Liver (tissue), 9 donors: ENCODE results near the gene RAB3A. TPM values are rescaled to one million over a fixed set of nuclear protein-coding genes. Genes with fewer than 3 reads are reported as not detected.

ENCODE experiments used
- DNase-seq: peaks from one replicate; pipeline ENCODE4 v3.0.0-alpha.2; 2017; ENCODE audit warnings: low spot score
- H3K27ac ChIP-seq, 2 donors: one replicate each; pipeline ENCODE4 v1.7.0; 2013; ENCODE audit warnings: inconsistent platforms in 2 of 2, low read length in 2 of 2, control low read depth in 1 of 2, low read depth in 1 of 2, mild to moderate bottlenecking in 1 of 2
- H3K27me3 ChIP-seq, 4 donors: one replicate each; pipeline versions ENCODE4 v1.6.1 to v1.7.0; 2013; ENCODE audit warnings: low read length in 3 of 4, inconsistent platforms in 1 of 4, mild to moderate bottlenecking in 1 of 4, moderate library complexity in 1 of 4; ENCODE audit not compliant: control insufficient read depth in 4 of 4, insufficient read depth in 4 of 4
- H3K36me3 ChIP-seq, 4 donors: one replicate each; pipeline versions ENCODE4 v1.6.1 to v1.7.0; 2013; ENCODE audit warnings: low read length in 3 of 4, mild to moderate bottlenecking in 3 of 4, low read depth in 1 of 4, moderate library complexity in 1 of 4; ENCODE audit not compliant: control insufficient read depth in 4 of 4, insufficient read depth in 3 of 4
- H3K4me1 ChIP-seq, 4 donors: one replicate each; pipeline versions ENCODE4 v1.6.1 to v1.7.0; 2013; ENCODE audit warnings: low read length in 3 of 4, mild to moderate bottlenecking in 3 of 4, moderate library complexity in 1 of 4; ENCODE audit not compliant: control insufficient read depth in 4 of 4, insufficient read depth in 4 of 4
- H3K4me3 ChIP-seq, 3 donors: one replicate each; pipeline versions ENCODE4 v1.6.1 to v1.7.0; 2013; ENCODE audit warnings: low read length in 3 of 3, control low read depth in 1 of 3, low read depth in 1 of 3, mild to moderate bottlenecking in 1 of 3
- H3K9ac ChIP-seq, 2 donors: one replicate each; pipeline ENCODE4 v1.7.0; 2013; ENCODE audit warnings: low read length in 2 of 2, mild to moderate bottlenecking in 2 of 2, moderate library complexity in 2 of 2, control low read depth in 1 of 2, low read depth in 1 of 2
- H3K9me3 ChIP-seq, 4 donors: one replicate each; pipeline versions ENCODE4 v1.6.1 to v1.7.0; 2013; ENCODE audit warnings: low read length in 3 of 4; ENCODE audit not compliant: control insufficient read depth in 4 of 4
- EGR1 ChIP-seq, 2 donors: IDR thresholded peaks; 2 replicates each; pipeline ENCODE4 v1.6.1; 2016 to 2018; ENCODE audit warnings: antibody characterized with exemption in 2 of 2, low read depth in 2 of 2
- FOXA1 ChIP-seq: IDR thresholded peaks from 2 replicates; pipeline ENCODE4 v1.6.1; 2016; ENCODE audit warnings: antibody characterized with exemption
- FOXA2 ChIP-seq: IDR thresholded peaks from 2 replicates; pipeline ENCODE4 v1.6.1; 2016; ENCODE audit warnings: antibody characterized with exemption
- GABPA ChIP-seq, 2 donors: IDR thresholded peaks in 1 of 2; conservative IDR thresholded peaks in 1 of 2; 2 replicates each; pipeline ENCODE4 v1.6.1; 2016; ENCODE audit warnings: antibody characterized with exemption in 2 of 2, mild to moderate bottlenecking in 1 of 2, moderate library complexity in 1 of 2
- HNF4A ChIP-seq, 2 donors: conservative IDR thresholded peaks; 2 replicates each; pipeline ENCODE4 v1.6.1; 2016; ENCODE audit warnings: antibody characterized with exemption in 2 of 2, mild to moderate bottlenecking in 2 of 2
- HNF4G ChIP-seq: IDR thresholded peaks from 2 replicates; pipeline ENCODE4 v1.6.1; 2016; ENCODE audit warnings: antibody characterized with exemption
- JUND ChIP-seq, 2 donors: IDR thresholded peaks; 2 replicates each; pipeline ENCODE4 v1.6.1; 2016; ENCODE audit warnings: antibody characterized with exemption in 2 of 2
- NR2F2 ChIP-seq: IDR thresholded peaks from 2 replicates; pipeline ENCODE4 v1.6.1; 2016; ENCODE audit warnings: antibody characterized with exemption
- RAD21 ChIP-seq, 2 donors: IDR thresholded peaks; 2 replicates each; pipeline ENCODE4 v1.6.1; 2016; ENCODE audit warnings: antibody characterized with exemption in 2 of 2, mild to moderate bottlenecking in 2 of 2
- RXRA ChIP-seq, 2 donors: IDR thresholded peaks; 2 replicates each; pipeline ENCODE4 v1.6.1; 2017 to 2018; ENCODE audit warnings: antibody characterized with exemption in 2 of 2, mild to moderate bottlenecking in 1 of 2
- SP1 ChIP-seq: IDR thresholded peaks from 2 replicates; pipeline ENCODE4 v1.6.1; 2018; ENCODE audit warnings: antibody characterized with exemption, mild to moderate bottlenecking
- TAF1 ChIP-seq: conservative IDR thresholded peaks from 2 replicates; pipeline ENCODE4 v1.6.1; 2016; ENCODE audit warnings: antibody characterized with exemption, mild to moderate bottlenecking
- YY1 ChIP-seq: IDR thresholded peaks from 2 replicates; pipeline ENCODE4 v1.6.1; 2016; ENCODE audit warnings: antibody characterized with exemption, mild to moderate bottlenecking
- WGBS: extraction: QIAGEN DNeasy Blood & Tissue Kit; methylation state at CpG from one replicate; pipeline ENCODE4 v1.1.7; 2013; 5-methylcytosine and 5-hydroxymethylcytosine counted together
- polyA plus RNA-seq, 2 donors: library from polyadenylated mRNA; stranded (reverse) in 1 of 2; unstranded in 1 of 2; fragments of 200-250 nt in 1 of 2; fragments of >200 nt in 1 of 2; fragmentation: Nextera tagmentation in 1 of 2; extraction: Ambion mirVana in 1 of 2; gene quantifications; one replicate each; pipeline versions ENCODE4 v1.2.1 to v1.2.3, GENCODE V29; 2013 to 2015
- total RNA-seq, 2 donors: library from RNA; depleted of rRNA; stranded (reverse); fragments of >200 nt; gene quantifications; one replicate each; pipeline ENCODE4 v1.2.3, GENCODE V29; 2014
- TF ChIP-seq, protein P1 (sequence below): IDR thresholded peaks from 2 replicates; pipeline ENCODE4 v1.6.1; 2016; ENCODE audit warnings: antibody characterized with exemption
- TF ChIP-seq, protein P2 (sequence below): IDR thresholded peaks from 2 replicates; pipeline ENCODE4 v1.6.1; 2016; ENCODE audit warnings: antibody characterized with exemption
- TF ChIP-seq, protein P3 (sequence below): fragments of 150-350 bp; IDR thresholded peaks from 2 replicates; pipeline ENCODE4 v1.5.1; 2017; ENCODE audit warnings: improper control_type of control experiment, low read depth, low read length; ENCODE audit not compliant: missing input control
- TF ChIP-seq, protein P4 (sequence below): IDR thresholded peaks from 2 replicates; pipeline ENCODE4 v1.6.1; 2016; ENCODE audit warnings: antibody characterized with exemption
- TF ChIP-seq, protein P5 (sequence below): IDR thresholded peaks from 2 replicates; pipeline ENCODE4 v1.6.1; 2016; ENCODE audit warnings: antibody characterized with exemption, mild to moderate bottlenecking
- donor health status: healthy.
- donor health status: healthy.
- donor health status: healthy.
- donor health status: healthy.
- donor health status: healthy.

The RAB3A gene
- total and polyA plus RNA-seq, 4 donors = 0.33 to 1.7 (median 0.79) TPM

DNA sequence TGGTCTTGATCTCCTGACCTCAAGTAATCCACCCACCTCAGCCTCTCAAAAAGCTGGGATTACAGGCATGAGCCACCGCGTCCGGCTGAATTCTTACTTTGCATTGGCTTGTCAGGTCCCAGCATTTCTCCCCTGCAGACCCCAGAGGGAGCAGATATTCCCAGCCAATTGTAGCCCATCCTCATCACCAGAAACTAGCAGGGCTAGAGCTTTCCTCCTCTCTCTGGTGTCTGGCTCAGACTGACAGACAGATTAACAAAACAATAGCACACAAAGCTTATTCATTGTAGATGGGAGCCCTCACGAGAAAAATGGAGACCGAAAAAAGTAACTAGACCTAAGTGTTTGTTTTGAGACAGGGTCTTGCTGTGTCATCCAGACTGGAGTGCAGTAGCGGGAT, 18.3 kb downstream of the RAB3A start:
- TF ChIP-seq EGR1 (IDR thresholded peaks at IDR 0.05; ENCODE audit: low read depth in 2 of 2) = no peak
- no peak for TF ChIP-seq YY1
- no peak for TF ChIP-seq SP1
- no peak for TF ChIP-seq TAF1
- TF ChIP-seq NR2F2 = no peak
- TF ChIP-seq GABPA (IDR thresholded peaks at IDR 0.05 in 1 of 2, conservative IDR thresholded peaks at IDR 0.05 in 1 of 2) = no peak
- TF ChIP-seq JUND (IDR thresholded peaks at IDR 0.05) = no peak
- no peak for TF ChIP-seq HNF4A (conservative IDR thresholded peaks at IDR 0.05)
- no peak for TF ChIP-seq FOXA1
- TF ChIP-seq, protein P1, sequence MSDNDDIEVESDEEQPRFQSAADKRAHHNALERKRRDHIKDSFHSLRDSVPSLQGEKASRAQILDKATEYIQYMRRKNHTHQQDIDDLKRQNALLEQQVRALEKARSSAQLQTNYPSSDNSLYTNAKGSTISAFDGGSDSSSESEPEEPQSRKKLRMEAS = no peak
- TF ChIP-seq, protein P2, sequence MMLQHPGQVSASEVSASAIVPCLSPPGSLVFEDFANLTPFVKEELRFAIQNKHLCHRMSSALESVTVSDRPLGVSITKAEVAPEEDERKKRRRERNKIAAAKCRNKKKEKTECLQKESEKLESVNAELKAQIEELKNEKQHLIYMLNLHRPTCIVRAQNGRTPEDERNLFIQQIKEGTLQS = no peak
- no peak for TF ChIP-seq RXRA (IDR thresholded peaks at IDR 0.05)
- TF ChIP-seq, protein P3, sequence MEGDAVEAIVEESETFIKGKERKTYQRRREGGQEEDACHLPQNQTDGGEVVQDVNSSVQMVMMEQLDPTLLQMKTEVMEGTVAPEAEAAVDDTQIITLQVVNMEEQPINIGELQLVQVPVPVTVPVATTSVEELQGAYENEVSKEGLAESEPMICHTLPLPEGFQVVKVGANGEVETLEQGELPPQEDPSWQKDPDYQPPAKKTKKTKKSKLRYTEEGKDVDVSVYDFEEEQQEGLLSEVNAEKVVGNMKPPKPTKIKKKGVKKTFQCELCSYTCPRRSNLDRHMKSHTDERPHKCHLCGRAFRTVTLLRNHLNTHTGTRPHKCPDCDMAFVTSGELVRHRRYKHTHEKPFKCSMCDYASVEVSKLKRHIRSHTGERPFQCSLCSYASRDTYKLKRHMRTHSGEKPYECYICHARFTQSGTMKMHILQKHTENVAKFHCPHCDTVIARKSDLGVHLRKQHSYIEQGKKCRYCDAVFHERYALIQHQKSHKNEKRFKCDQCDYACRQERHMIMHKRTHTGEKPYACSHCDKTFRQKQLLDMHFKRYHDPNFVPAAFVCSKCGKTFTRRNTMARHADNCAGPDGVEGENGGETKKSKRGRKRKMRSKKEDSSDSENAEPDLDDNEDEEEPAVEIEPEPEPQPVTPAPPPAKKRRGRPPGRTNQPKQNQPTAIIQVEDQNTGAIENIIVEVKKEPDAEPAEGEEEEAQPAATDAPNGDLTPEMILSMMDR = no peak
- TF ChIP-seq RAD21 (IDR thresholded peaks at IDR 0.05) = no peak
- no peaks in the 10 kb centered on the region for H3K27me3 ChIP-seq
- WGBS = 86% methylated on average over 6 of the region's 6 CpGs
- H3K9me3 ChIP-seq = no peaks in the 10 kb centered on the region
- no peak overlapping the region for H3K4me3 ChIP-seq
- H3K4me1 ChIP-seq = no peaks in the 10 kb centered on the region
- no peak overlapping the region for H3K27ac ChIP-seq
- H3K36me3 ChIP-seq = no peaks in the 10 kb centered on the region
- no peak for DNase-seq
- H3K9ac ChIP-seq = no peak overlapping the region

DNA sequence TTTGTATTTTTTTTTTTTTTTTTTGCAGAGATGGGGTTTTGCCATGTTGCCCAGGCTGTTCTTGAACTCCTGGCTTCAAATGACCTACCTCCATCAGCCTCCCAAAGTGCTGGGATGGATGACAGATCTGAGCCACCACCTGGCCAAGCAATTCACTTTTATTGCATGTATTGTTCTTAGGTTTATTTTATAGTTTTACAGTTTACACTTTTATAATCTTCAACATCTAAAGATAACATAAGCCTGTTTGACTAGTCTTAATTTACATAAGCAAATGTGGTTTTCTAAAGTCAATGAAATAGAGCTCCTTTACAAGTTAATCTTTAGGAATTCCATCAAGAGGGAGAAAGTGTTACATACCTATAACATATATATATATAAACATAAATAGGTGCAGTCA, 20.3 kb downstream of the RAB3A start:
- no peak for DNase-seq
- H3K4me1 ChIP-seq = no peaks in the 10 kb centered on the region
- no peak overlapping the region for H3K27ac ChIP-seq
- H3K4me3 ChIP-seq = no peak overlapping the region
- no peak overlapping the region for H3K9ac ChIP-seq
- H3K36me3 ChIP-seq = peaks cover 0 to 1% (median 0%) of the 10 kb centered on the region in 4 donors
- TF ChIP-seq FOXA1 = no peak
- no peak for TF ChIP-seq SP1
- TF ChIP-seq, protein P4, sequence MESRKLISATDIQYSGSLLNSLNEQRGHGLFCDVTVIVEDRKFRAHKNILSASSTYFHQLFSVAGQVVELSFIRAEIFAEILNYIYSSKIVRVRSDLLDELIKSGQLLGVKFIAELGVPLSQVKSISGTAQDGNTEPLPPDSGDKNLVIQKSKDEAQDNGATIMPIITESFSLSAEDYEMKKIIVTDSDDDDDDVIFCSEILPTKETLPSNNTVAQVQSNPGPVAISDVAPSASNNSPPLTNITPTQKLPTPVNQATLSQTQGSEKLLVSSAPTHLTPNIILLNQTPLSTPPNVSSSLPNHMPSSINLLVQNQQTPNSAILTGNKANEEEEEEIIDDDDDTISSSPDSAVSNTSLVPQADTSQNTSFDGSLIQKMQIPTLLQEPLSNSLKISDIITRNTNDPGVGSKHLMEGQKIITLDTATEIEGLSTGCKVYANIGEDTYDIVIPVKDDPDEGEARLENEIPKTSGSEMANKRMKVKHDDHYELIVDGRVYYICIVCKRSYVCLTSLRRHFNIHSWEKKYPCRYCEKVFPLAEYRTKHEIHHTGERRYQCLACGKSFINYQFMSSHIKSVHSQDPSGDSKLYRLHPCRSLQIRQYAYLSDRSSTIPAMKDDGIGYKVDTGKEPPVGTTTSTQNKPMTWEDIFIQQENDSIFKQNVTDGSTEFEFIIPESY = no peak
- TF ChIP-seq EGR1 (IDR thresholded peaks at IDR 0.05; ENCODE audit: low read depth in 2 of 2) = no peak
- TF ChIP-seq, protein P2 = no peak
- no peak for TF ChIP-seq GABPA (IDR thresholded peaks at IDR 0.05 in 1 of 2, conservative IDR thresholded peaks at IDR 0.05 in 1 of 2)
- no peak for TF ChIP-seq HNF4G
- TF ChIP-seq HNF4A (conservative IDR thresholded peaks at IDR 0.05) = no peak
- TF ChIP-seq TAF1 = no peak
- TF ChIP-seq, protein P5, sequence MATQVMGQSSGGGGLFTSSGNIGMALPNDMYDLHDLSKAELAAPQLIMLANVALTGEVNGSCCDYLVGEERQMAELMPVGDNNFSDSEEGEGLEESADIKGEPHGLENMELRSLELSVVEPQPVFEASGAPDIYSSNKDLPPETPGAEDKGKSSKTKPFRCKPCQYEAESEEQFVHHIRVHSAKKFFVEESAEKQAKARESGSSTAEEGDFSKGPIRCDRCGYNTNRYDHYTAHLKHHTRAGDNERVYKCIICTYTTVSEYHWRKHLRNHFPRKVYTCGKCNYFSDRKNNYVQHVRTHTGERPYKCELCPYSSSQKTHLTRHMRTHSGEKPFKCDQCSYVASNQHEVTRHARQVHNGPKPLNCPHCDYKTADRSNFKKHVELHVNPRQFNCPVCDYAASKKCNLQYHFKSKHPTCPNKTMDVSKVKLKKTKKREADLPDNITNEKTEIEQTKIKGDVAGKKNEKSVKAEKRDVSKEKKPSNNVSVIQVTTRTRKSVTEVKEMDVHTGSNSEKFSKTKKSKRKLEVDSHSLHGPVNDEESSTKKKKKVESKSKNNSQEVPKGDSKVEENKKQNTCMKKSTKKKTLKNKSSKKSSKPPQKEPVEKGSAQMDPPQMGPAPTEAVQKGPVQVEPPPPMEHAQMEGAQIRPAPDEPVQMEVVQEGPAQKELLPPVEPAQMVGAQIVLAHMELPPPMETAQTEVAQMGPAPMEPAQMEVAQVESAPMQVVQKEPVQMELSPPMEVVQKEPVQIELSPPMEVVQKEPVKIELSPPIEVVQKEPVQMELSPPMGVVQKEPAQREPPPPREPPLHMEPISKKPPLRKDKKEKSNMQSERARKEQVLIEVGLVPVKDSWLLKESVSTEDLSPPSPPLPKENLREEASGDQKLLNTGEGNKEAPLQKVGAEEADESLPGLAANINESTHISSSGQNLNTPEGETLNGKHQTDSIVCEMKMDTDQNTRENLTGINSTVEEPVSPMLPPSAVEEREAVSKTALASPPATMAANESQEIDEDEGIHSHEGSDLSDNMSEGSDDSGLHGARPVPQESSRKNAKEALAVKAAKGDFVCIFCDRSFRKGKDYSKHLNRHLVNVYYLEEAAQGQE = no peak
- no peak for TF ChIP-seq RXRA (IDR thresholded peaks at IDR 0.05)
- TF ChIP-seq FOXA2 = no peak
- TF ChIP-seq, protein P1 = no peak
- TF ChIP-seq, protein P3 = no peak
- TF ChIP-seq JUND (IDR thresholded peaks at IDR 0.05) = no peak
- no peak for TF ChIP-seq YY1
- H3K9me3 ChIP-seq = no peaks in the 10 kb centered on the region
- H3K27me3 ChIP-seq = no peaks in the 10 kb centered on the region
